ENCODE results near the gene FSTL4.

- TF ChIP-seq, protein P1, sequence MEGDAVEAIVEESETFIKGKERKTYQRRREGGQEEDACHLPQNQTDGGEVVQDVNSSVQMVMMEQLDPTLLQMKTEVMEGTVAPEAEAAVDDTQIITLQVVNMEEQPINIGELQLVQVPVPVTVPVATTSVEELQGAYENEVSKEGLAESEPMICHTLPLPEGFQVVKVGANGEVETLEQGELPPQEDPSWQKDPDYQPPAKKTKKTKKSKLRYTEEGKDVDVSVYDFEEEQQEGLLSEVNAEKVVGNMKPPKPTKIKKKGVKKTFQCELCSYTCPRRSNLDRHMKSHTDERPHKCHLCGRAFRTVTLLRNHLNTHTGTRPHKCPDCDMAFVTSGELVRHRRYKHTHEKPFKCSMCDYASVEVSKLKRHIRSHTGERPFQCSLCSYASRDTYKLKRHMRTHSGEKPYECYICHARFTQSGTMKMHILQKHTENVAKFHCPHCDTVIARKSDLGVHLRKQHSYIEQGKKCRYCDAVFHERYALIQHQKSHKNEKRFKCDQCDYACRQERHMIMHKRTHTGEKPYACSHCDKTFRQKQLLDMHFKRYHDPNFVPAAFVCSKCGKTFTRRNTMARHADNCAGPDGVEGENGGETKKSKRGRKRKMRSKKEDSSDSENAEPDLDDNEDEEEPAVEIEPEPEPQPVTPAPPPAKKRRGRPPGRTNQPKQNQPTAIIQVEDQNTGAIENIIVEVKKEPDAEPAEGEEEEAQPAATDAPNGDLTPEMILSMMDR (IDR thresholded peaks at IDR 0.05; ENCODE audit: low read depth, low read length, missing input control), result no peak
- TF ChIP-seq TAF1 (conservative IDR thresholded peaks at IDR 0.05), result no peak
These were observed 196.4 kb downstream of the FSTL4 start for GRCh38 chr5:133415906-133416305.

All from liver (tissue), 3 donors.